Measurements from ENCODE around the gene GSTM3. TPM values are rescaled to one million over a fixed set of nuclear protein-coding genes. Genes with fewer than 3 reads are reported as not detected.

GSTM3 gene
- total RNA-seq, 2 donors from 2014 or later, result 68.5 to 73.8 TPM

GRCh38 chr1:109782514-109782913 lies 41.7 kb upstream of the GSTM3 start:
- WGBS, 2 donors, result 39 to 56% methylated on average over 1 of the region's 1 CpG
- Histone ChIP-seq H3K27ac (no peak overlapping the region), H3K9me3 (no peaks in the 10 kb centered on the region), H3K27me3 (no peaks in the 10 kb centered on the region), H3K4me1 (peaks cover 9% of the 10 kb centered on the region), H3K36me3 (replicated peaks in 1 of 2; ENCODE audit: insufficient read depth in 1 of 2, low read depth in 2 of 2) (no peaks in the 10 kb centered on the region), H3K4me3 (no peak overlapping the region)
- TF ChIP-seq POLR2A (IDR thresholded peaks at IDR 0.05), result no peak
- no peak for TF ChIP-seq CTCF (IDR thresholded peaks at IDR 0.05)
- intact Hi-C loops (cut with DNase I), result no loop called here
- ATAC-seq (no peak), DNase-seq (peak in 1 of 4 donors; percentile 17)

- intact Hi-C loops (cut with DNase I), result no loop called here
- 76 to 85% methylated on average over 2 of the region's 2 CpGs for WGBS, 2 donors
- H3K27ac ChIP-seq, result no peak overlapping the region
Observed at GRCh38 chr1:109781806-109782205, 41.0 kb upstream of the GSTM3 start.

GRCh38 chr1:109780982-109781381 lies 40.1 kb upstream of the GSTM3 start:
- no peak overlapping the region for H3K27ac ChIP-seq
- WGBS, 2 donors, result 92 to 100% methylated on average over 1 of the region's 1 CpG
- no peaks in the 10 kb centered on the region for H3K36me3 ChIP-seq (replicated peaks in 1 of 2; ENCODE audit: insufficient read depth in 1 of 2, low read depth in 2 of 2)
- H3K9me3 ChIP-seq, result no peaks in the 10 kb centered on the region
- no peak overlapping the region for H3K4me3 ChIP-seq
- intact Hi-C loops (cut with DNase I), result no loop called here
- DNase-seq (no peak), ATAC-seq (no peak)
- no peaks in the 10 kb centered on the region for H3K27me3 ChIP-seq
- peaks cover 13% of the 10 kb centered on the region for H3K4me1 ChIP-seq
- no peak for TF ChIP-seq POLR2A (IDR thresholded peaks at IDR 0.05)
- no peak for TF ChIP-seq CTCF (IDR thresholded peaks at IDR 0.05)

More at GRCh38 chr1:109781806-109782205, 41.0 kb upstream of the GSTM3 start:
- Histone ChIP-seq H3K36me3 (replicated peaks in 1 of 2; ENCODE audit: insufficient read depth in 1 of 2, low read depth in 2 of 2) (no peaks in the 10 kb centered on the region), H3K27me3 (no peaks in the 10 kb centered on the region), H3K4me3 (no peak overlapping the region), H3K4me1 (peaks cover 13% of the 10 kb centered on the region), H3K9me3 (no peaks in the 10 kb centered on the region)
- TF ChIP-seq CTCF (IDR thresholded peaks at IDR 0.05) (no peak), POLR2A (IDR thresholded peaks at IDR 0.05) (no peak)
- no peak for DNase-seq
- ATAC-seq, result no peak

- TF ChIP-seq POLR2A (IDR thresholded peaks at IDR 0.05) (no peak), CTCF (IDR thresholded peaks at IDR 0.05) (no peak)
- Histone ChIP-seq H3K4me3 (no peak overlapping the region), H3K27ac (no peak overlapping the region), H3K9me3 (no peaks in the 10 kb centered on the region), H3K36me3 (replicated peaks in 1 of 2; ENCODE audit: insufficient read depth in 1 of 2, low read depth in 2 of 2) (no peaks in the 10 kb centered on the region), H3K4me1 (peaks cover 6% of the 10 kb centered on the region), H3K27me3 (no peaks in the 10 kb centered on the region)
- WGBS, 2 donors, result 76 to 82% methylated on average over 9 of the region's 9 CpGs
- intact Hi-C loops (cut with DNase I), result loop anchor here (5.0 to 10.0 kb wide), 2 partner anchors 204 to 233 kb away; partner anchors contain the start of genes AHCYL1 and GNAI3
- DNase-seq (peak in 2 of 4 donors; percentile 7 to 16), ATAC-seq (no peak)
Observed at GRCh38 chr1:109777980-109778625, 37.3 kb upstream of the GSTM3 start.

- no peaks in the 10 kb centered on the region for H3K27me3 ChIP-seq
- no peaks in the 10 kb centered on the region for H3K36me3 ChIP-seq (replicated peaks in 1 of 2; ENCODE audit: insufficient read depth in 1 of 2, low read depth in 2 of 2)
- DNase-seq (peak in 1 of 4 donors; percentile 9), ATAC-seq (no peak)
- no peak overlapping the region for H3K4me3 ChIP-seq
- no peaks in the 10 kb centered on the region for H3K9me3 ChIP-seq
- no peak overlapping the region for H3K27ac ChIP-seq
- intact Hi-C loops (cut with DNase I), result loop anchor here (5.0 to 10.0 kb wide), 2 partner anchors 205 to 233 kb away; partner anchors contain the start of genes AHCYL1 and GNAI3
- 59 to 76% methylated on average over 6 to 7 of the region's 7 CpGs for WGBS, 2 donors
- peaks cover 4% of the 10 kb centered on the region for H3K4me1 ChIP-seq
- no peak for TF ChIP-seq POLR2A (IDR thresholded peaks at IDR 0.05)
- no peak for TF ChIP-seq CTCF (IDR thresholded peaks at IDR 0.05)
Observed at GRCh38 chr1:109777436-109777835, 36.6 kb upstream of the GSTM3 start.

Measured in body of pancreas (tissue), 4 donors.